ENCODE results near the gene INO80B. TPM values are rescaled to one million over a fixed set of nuclear protein-coding genes. Genes with fewer than 3 reads are reported as not detected.

Gene INO80B
- total RNA-seq, 1 donor from 2014 or later: 8.7 TPM

DNA sequence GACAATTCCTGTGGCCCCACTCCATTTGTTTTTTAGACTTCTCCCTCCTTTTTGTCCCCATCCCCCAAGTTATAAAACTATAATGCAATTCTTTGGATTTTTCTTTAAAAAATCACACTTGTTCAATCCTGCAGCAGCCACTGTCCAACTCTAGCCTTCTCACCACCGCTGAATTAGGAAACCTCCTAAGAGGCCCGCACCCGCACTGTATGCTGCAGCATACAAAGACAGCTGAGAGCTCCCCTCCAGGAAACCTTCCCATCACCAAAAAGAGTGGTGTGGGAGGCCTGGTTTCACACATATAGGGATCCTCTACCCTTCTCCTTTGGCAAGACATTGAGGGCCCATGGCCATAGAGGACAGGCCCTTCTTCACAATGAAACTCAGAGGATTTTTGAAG lies 49.7 kb downstream of the INO80B start:
- Mint-ChIP-seq H3K4me1 (peaks cover 44% of the 10 kb centered on the region), H3K36me3 (peaks cover 21% of the 10 kb centered on the region), H3K4me3 (peak overlapping the region; percentile 25), H3K9me3 (peaks cover 2% of the 10 kb centered on the region), H3K27me3 (ENCODE audit: insufficient read depth, low read depth) (peaks cover 72% of the 10 kb centered on the region), H3K27ac (no peak overlapping the region)
- TF ChIP-seq EZH2phosphoT487 (IDR thresholded peaks at IDR 0.05) (no peak), EZH2 (IDR thresholded peaks at IDR 0.05) (no peak)
- TF ChIP-seq, protein P1, sequence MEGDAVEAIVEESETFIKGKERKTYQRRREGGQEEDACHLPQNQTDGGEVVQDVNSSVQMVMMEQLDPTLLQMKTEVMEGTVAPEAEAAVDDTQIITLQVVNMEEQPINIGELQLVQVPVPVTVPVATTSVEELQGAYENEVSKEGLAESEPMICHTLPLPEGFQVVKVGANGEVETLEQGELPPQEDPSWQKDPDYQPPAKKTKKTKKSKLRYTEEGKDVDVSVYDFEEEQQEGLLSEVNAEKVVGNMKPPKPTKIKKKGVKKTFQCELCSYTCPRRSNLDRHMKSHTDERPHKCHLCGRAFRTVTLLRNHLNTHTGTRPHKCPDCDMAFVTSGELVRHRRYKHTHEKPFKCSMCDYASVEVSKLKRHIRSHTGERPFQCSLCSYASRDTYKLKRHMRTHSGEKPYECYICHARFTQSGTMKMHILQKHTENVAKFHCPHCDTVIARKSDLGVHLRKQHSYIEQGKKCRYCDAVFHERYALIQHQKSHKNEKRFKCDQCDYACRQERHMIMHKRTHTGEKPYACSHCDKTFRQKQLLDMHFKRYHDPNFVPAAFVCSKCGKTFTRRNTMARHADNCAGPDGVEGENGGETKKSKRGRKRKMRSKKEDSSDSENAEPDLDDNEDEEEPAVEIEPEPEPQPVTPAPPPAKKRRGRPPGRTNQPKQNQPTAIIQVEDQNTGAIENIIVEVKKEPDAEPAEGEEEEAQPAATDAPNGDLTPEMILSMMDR (IDR thresholded peaks at IDR 0.05): no peak
- H3K36me3 ChIP-seq: no peaks in the 10 kb centered on the region
- H3K9ac ChIP-seq: no peak overlapping the region
- H2AFZ ChIP-seq (replicated peaks): no peak overlapping the region
- peaks cover 45% of the 10 kb centered on the region for H3F3A ChIP-seq (ENCODE audit: low read depth)
- no peaks in the 10 kb centered on the region for H3K9me3 ChIP-seq (ENCODE audit: low read depth)
- DNase-seq (ENCODE audit: low spot score): no peak
- no peak overlapping the region for H3K4me3 ChIP-seq
- H4K20me1 ChIP-seq (ENCODE audit: low read depth): peaks cover 21% of the 10 kb centered on the region
- peaks cover 13% of the 10 kb centered on the region for H3K79me2 ChIP-seq (ENCODE audit: low read depth)
- no peak overlapping the region for H3K27ac ChIP-seq
- H3K4me2 ChIP-seq: no peak overlapping the region
- peaks cover 23% of the 10 kb centered on the region for H3K4me1 ChIP-seq
- peaks cover 82% of the 10 kb centered on the region for H3K27me3 ChIP-seq

DNA sequence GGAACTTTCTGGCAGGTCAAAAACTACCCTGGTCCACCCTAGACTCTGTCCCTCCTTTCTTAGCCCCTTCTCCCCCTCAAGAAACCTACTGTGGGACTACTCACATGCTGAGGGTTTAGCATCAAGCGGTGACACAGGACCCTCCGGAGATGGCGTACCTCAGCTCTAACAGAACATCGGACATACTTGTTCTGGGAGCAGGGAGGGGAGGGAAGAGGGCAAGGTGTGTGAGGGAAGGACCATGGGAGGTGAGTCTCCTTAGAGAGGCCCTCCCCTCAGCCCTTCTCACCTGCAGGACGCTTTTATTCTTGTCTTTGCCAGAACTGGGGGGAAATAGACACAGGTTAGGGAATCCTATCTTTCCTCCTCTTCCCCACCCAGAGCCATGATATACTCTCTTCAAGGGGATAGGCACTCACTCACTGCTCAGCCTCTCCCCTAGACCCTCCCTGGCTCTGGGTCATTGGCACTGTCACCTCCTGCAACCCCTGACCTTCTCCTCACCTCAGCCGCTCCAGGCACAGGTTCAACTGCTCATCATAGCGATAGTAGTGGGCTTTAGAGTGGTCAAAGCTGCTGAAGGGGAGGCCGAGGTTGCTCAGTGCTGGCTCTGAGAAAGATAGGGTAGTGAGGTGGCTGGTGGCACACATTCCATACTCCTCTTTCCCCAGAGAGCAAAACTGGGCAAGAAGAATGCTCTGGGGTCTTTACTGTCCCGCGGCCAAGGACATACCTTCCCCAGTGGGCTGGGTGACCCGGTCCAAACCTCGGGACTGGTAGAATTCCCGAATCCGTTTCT lies 50.8 kb downstream of the INO80B start:
- Histone ChIP-seq H3K36me3 (no peaks in the 10 kb centered on the region), H3F3A (ENCODE audit: low read depth) (peaks cover 41% of the 10 kb centered on the region), H3K79me2 (ENCODE audit: low read depth) (peaks cover 13% of the 10 kb centered on the region), H3K9ac (no peak overlapping the region), H4K20me1 (ENCODE audit: low read depth) (peaks cover 11% of the 10 kb centered on the region), H3K4me2 (no peak overlapping the region), H3K4me1 (peaks cover 22% of the 10 kb centered on the region), H3K27me3 (peaks cover 82% of the 10 kb centered on the region), H2AFZ (replicated peaks) (no peak overlapping the region), H3K27ac (no peak overlapping the region), H3K4me3 (no peak overlapping the region), H3K9me3 (ENCODE audit: low read depth) (no peaks in the 10 kb centered on the region)
- peaks cover 40% of the 10 kb centered on the region for H3K4me1 Mint-ChIP-seq
- peaks cover 21% of the 10 kb centered on the region for H3K36me3 Mint-ChIP-seq
- H3K27ac Mint-ChIP-seq: no peak overlapping the region
- TF ChIP-seq EZH2phosphoT487 (IDR thresholded peaks at IDR 0.05): no peak
- TF ChIP-seq, protein P1 (IDR thresholded peaks at IDR 0.05): no peak
- no peak for TF ChIP-seq EZH2 (IDR thresholded peaks at IDR 0.05)
- H3K9me3 Mint-ChIP-seq: peaks cover 4% of the 10 kb centered on the region
- H3K4me3 Mint-ChIP-seq: peak overlapping the region; percentile 49
- H3K27me3 Mint-ChIP-seq (ENCODE audit: insufficient read depth, low read depth): peaks cover 70% of the 10 kb centered on the region
- DNase-seq (ENCODE audit: low spot score): no peak

DNA sequence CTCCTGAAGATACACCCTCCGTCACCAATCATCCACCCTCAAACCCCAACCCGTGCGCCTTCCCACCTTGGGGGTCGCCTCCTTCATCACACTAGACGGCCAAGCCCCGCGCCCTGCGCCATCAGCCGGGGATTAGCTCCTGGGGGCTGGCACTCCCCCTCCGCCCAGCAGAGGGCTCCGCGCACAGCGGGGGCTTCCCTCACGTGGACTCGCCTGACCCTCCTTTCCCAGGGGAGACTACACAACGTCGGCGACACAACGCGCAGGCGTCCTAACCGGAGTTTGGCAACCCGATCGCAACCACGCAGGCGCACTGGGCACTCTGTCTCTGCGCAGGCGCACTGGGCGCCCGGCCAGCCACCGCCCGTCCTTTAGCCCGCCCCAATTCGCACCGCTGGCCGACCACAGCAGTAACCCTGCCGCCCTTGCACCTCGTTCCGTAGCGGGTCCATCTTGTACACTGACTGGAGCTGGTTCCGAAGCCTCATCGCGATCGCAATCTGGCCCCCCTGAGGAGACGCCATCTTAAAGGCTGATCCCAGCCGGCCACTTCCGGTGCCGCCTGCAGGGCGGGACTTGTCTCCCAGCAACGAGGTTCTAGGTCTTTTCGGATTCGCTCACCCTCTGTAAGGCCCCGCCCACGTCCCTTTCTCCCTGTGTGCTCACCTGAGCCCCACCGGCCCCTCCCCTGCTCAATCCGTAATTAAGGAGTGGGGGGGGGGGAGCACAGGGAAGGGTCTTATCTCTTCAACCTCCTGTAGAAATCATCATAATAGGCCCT lies 52.4 kb downstream of the INO80B start, which contains the start of gene PCGF1:
PCGF1 (minus strand) TSS at position 551 of the 781 bp plus-strand sequence; CDS start at position 524, 27 bp downstream.
- Histone ChIP-seq H3F3A (ENCODE audit: low read depth) (peaks cover 33% of the 10 kb centered on the region), H3K4me2 (peak within 1 kb of the TSS; percentile 89), H4K20me1 (ENCODE audit: low read depth) (no peaks in the 10 kb centered on the region), H3K27ac (peak within 1 kb of the TSS; percentile 23), H3K27me3 (peaks cover 82% of the 10 kb centered on the region), H3K36me3 (no peaks in the 10 kb centered on the region), H2AFZ (replicated peaks) (peak within 1 kb of the TSS; percentile 94), H3K4me3 (peak within 1 kb of the TSS; percentile 69), H3K4me1 (peaks cover 13% of the 10 kb centered on the region), H3K79me2 (ENCODE audit: low read depth) (peaks cover 13% of the 10 kb centered on the region), H3K9me3 (ENCODE audit: low read depth) (no peaks in the 10 kb centered on the region), H3K9ac (peak within 1 kb of the TSS; percentile 48)
- Mint-ChIP-seq H3K27me3 (ENCODE audit: insufficient read depth, low read depth) (peaks cover 70% of the 10 kb centered on the region), H3K9me3 (peaks cover 3% of the 10 kb centered on the region), H3K4me1 (peaks cover 30% of the 10 kb centered on the region), H3K36me3 (peaks cover 21% of the 10 kb centered on the region), H3K27ac (peak within 1 kb of the TSS; percentile 100), H3K4me3 (peak within 1 kb of the TSS; percentile 99)
- TF ChIP-seq, protein P1 (IDR thresholded peaks at IDR 0.05): peak; percentile 51
- no peak for TF ChIP-seq EZH2phosphoT487 (IDR thresholded peaks at IDR 0.05)
- TF ChIP-seq EZH2 (IDR thresholded peaks at IDR 0.05): no peak
- DNase-seq (ENCODE audit: low spot score): peak; percentile 99

Other genes with a start within 250 kb of the INO80B start
- 1.7 and 2.0 TPM in 2 replicates for gene SLC4A5, start 111.7 kb upstream of the INO80B start, total RNA-seq (ENCODE audit: low replicate concordance)
- 100 and 134 TPM in 2 replicates for gene DCTN1, start 74.8 kb upstream of the INO80B start, total RNA-seq (ENCODE audit: low replicate concordance)
- 1.8 and 6.0 TPM in 2 replicates for gene C2orf81, start 33.5 kb upstream of the INO80B start, total RNA-seq (ENCODE audit: low replicate concordance)
- gene WDR54, start 33.4 kb upstream of the INO80B start, total RNA-seq (ENCODE audit: low replicate concordance): 88.1 and 138 TPM in 2 replicates
- 11.4 and 40.0 TPM in 2 replicates for gene RTKN, start 13.2 kb upstream of the INO80B start, total RNA-seq (ENCODE audit: low replicate concordance)
- gene WBP1, start 3.4 kb downstream of the INO80B start, total RNA-seq (ENCODE audit: low replicate concordance): 38.2 and 132 TPM in 2 replicates
- 32.0 and 68.3 TPM in 2 replicates for gene MOGS, start 10.3 kb downstream of the INO80B start, total RNA-seq (ENCODE audit: low replicate concordance)
- 9.8 and 22.5 TPM in 2 replicates for gene MRPL53, start 17.6 kb downstream of the INO80B start, total RNA-seq (ENCODE audit: low replicate concordance)
- 12.0 and 22.3 TPM in 2 replicates for gene CCDC142, start 27.9 kb downstream of the INO80B start, total RNA-seq (ENCODE audit: low replicate concordance)
- gene TTC31, start 28.0 kb downstream of the INO80B start, total RNA-seq (ENCODE audit: low replicate concordance): 22.6 and 41.1 TPM in 2 replicates
- gene LBX2, start 44.5 kb downstream of the INO80B start, total RNA-seq (ENCODE audit: low replicate concordance): 0.12 TPM in 1 of 2 replicates, not detected in the other
- 10.9 and 13.8 TPM in 2 replicates for gene PCGF1, start 52.6 kb downstream of the INO80B start, total RNA-seq (ENCODE audit: low replicate concordance)
- not detected in 2 replicates for gene TLX2, start 59.4 kb downstream of the INO80B start, total RNA-seq (ENCODE audit: low replicate concordance)
- 0.11 and 0.71 TPM in 2 replicates for gene DQX1, start 71.1 kb downstream of the INO80B start, total RNA-seq (ENCODE audit: low replicate concordance)
- gene AUP1, start 74.6 kb downstream of the INO80B start, total RNA-seq (ENCODE audit: low replicate concordance): 47.9 and 73.7 TPM in 2 replicates
- gene HTRA2, start 74.8 kb downstream of the INO80B start, total RNA-seq (ENCODE audit: low replicate concordance): 18.5 and 28.4 TPM in 2 replicates
- gene LOXL3, start 98.9 kb downstream of the INO80B start, total RNA-seq (ENCODE audit: low replicate concordance): 24.2 and 39.1 TPM in 2 replicates
- gene DOK1, start 99.6 kb downstream of the INO80B start, total RNA-seq (ENCODE audit: low replicate concordance): 3.4 and 13.2 TPM in 2 replicates
- gene M1AP, start 193.2 kb downstream of the INO80B start, total RNA-seq (ENCODE audit: low replicate concordance): 0.75 and 3.7 TPM in 2 replicates
- gene SEMA4F, start 199.2 kb downstream of the INO80B start, total RNA-seq (ENCODE audit: low replicate concordance): 3.5 and 11.3 TPM in 2 replicates

Data from neural progenitor cell (in vitro differentiated cells).